HG03095 (cell line): ENCODE results near the gene EFEMP1.
"Not testable (repeated sequence)": the region's sequence is repeated elsewhere in the genome, so short reads cannot be mapped to it uniquely, and the experiment has no call there.

ENCODE experiments used
- ATAC-seq: cut with Tn5 transposase; IDR thresholded peaks from one replicate; pipeline ENCODE4 v1.9.1; 2021; ENCODE audit warnings: moderate library complexity; ENCODE audit not compliant: unreplicated experiment

The EFEMP1 gene

DNA sequence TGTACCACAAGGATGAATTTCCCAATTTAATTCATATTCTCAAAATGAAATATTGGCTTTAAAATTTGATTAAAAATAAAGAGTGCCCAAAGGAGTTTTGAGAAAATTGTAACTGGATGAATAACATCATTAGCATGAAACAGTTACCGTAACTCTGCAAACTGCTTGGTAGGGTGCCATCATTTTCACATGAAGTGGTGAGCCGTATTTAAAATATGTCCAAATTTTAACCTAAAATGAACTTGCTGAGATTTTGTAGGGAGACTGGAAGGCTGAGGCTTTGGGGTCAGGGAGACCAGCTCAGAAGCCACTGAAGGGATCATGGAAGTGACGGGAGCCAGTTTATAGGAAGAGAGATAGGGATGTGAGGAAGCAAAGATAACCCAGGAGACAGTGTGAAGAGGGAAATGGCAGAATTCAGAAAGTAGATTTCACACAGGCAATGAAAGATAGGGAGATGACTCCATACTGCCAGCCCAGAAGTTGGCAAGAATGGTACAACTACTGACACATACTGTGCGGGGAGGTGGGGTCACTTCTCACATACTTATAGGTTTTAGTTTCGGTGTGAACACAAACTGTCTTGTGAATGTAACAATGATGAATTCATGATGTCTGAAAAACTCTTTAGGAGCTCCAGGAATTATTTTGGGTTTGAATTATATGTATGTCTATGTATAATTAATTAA is 53.8 kb downstream of the EFEMP1 start:
- ATAC-seq: no peak

DNA sequence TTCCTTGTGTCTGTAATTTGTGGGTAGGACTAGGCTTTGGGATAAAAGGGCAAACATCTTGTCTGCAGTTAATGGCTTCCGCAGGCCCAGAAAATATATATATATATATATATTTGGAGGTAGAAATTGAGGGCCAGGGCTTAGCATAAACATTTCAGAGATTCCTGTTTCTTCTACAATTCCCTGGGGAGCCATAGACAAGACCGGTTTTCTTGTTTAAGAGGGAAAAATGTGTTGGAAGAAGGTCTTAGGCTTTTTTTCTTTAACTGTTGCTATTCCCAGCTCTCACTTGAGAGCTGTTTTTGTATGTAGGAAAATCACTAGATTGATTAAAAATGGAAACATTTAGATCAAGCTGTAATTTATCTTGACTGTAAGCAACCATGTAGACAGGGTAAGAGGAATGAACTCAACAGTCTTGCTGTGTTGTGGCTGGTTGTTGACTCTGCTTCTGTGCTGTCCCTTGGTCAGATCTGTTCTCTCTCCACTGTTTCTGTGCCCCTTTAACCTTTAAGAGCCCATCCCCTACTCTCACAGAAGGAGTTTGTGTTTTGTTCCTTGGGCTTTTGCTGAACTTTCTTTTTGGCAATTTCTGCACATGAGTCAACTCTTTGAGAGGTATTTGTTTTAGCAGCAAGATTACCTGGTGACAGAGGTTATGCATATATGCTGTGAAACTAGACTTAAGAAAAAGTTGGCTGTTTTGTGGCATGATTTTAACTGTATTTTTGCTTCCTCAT is 58.3 kb downstream of the EFEMP1 start:
- no peak for ATAC-seq

DNA sequence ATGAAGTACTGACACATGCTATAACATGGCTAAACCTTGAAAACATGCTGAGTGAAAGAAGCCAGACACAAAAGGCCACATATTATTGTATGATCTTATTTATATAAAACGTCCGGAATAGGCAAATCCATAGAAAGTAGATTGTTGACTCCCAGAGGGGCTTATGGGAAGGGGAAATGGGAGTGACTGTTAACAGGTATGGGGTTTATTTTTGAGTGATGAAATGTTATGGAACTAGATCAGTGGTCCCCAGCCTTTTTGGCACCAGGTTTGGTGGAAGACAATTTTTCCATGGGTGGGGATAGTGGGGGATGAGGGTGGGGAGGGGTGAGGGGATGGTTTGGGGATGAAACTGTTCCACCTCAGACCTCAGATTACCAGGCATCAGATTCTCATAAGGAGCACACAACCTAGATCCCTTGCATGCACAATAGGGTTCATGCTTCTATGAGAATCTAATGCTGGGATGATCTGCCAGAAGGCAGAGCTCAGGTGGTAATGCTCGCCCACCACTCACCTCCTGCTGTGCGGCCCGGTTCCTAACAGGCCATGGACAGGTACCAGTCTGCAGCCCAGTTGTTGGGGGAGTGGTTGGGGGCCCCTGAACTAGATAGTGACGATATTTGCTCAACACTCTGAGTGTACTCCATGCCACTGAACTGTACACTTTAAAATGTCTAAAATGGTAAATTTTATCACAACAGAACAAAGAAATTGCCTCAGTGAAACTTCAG is 59.1 kb downstream of the EFEMP1 start:
- ATAC-seq: no peak

DNA sequence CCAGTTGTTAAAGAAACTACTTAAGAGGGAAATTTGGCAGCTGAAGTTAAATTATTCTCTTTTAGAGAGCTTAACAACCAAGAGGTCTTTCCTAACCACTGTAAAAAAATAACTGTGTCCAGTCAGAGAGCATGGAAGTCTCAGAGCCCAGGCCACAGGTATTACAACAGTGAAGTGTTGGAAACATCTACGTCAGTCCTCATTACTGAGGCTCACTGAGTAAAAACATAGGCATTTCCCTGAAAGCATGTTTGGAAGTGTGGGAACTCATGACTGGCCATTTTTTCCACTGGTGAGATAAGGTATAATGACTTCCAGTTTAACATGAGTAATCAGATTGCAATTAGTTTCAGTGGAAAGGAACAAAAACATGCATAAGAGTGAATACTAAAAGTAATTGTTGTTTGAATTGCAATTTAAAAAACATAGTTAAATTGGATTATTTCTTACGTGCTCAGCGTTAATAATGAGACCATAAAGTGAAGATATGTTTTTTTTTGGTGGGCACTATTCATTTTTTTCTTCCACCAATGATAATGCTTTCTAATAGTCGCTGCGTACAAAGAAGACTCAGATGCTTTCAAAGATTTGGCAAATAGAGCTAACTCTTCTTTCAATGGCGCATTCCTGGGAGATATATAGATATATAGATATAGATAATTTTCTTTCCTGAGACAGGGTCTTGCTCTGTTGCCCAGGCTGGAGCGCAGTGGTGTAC is 60.8 kb downstream of the EFEMP1 start:
- no peak for ATAC-seq

DNA sequence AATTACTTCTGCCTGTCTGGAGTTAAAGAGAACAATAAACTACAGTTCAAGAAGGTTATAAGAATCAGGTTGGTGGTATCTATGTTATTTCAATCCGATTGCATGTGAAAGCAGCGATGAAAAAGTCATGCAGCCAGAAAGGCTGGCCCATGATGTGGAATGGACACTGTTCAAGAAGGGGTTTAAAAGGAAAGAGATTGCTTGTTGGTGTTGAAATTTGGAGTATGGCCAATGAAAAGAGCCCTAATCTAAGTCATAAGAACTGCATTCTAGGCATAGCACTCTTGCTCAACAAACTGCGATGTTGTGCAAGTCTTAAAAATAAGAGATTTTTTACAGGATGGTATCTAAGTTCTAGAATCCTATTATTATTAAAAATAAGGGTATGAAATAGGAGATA is 61.3 kb downstream of the EFEMP1 start:
- ATAC-seq: no peak

DNA sequence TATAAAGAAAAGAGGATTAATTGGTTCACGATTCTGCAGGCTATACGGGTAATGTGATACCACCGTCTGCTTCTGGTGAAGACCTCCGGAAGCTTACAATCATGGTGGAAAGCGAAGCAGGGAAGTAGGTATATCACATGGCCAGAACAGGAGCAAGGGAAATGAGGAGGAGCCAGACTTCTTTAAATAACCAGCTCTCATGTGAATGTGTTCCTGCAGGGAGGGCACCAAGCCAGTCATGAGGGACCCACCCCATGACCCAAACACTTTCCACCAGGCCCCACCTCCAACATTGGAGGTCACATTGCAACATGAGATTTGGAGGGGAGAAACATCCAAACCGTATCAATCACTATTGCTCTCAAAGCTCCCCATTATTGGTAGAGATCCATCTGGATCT is 61.8 kb downstream of the EFEMP1 start:
- no peak for ATAC-seq

DNA sequence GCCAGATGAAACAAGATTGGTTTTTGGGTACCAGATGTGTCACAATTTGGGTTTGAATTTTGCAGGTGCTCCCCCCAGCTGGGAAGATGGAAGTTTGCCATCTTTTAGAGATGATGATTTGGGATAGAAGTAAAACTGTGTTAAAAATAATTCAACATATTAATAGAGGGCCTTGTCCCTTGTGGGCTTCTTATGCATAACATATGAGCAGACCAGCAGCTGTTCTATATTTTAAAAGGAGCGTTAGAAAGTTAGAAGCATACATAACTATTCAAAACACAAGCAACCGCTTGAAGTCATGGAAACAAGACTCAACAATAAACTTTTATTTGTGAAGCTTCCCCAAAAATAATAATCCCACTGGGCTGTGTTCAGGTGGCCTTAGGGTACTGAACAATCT is 62.8 kb downstream of the EFEMP1 start:
- no peak for ATAC-seq

DNA sequence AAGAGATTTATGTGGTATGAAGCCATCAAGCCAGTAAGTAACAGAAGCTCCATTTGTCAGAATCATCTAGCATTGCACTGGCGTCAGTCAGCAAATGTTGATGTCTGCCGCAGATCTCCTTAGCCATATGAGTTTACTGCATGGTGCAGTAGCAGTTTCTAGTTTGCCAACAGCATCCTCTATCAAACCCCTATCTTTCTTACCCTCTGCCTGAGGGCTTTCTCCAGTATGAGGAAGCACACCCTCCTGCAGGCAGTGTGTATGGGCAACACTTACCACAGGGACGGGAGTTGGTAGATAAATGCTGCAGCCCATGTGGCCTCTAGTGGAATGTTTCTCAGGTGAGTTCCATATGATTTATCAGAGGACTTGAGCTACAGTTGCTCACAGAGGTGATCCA is 63.7 kb downstream of the EFEMP1 start:
- no peak for ATAC-seq

DNA sequence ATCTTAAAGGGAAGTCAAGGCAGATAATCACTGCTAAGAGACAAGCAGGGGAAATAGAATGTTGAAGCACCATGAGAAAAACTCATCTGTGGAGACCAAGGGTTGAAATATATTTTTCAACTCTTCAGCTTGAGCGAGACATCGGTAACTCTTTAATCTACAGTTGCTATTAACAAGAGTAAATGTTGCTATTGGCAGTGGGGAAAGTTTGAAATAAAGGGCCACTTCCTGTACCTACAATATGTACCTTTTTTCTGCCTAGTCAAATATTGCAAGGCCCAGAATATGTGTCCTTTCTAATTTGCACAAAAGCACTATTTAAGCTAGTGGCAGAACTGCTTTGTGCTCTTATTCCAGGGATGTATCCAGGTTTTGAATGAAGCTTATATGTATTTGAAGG is 65.8 kb downstream of the EFEMP1 start:
- ATAC-seq: no peak

DNA sequence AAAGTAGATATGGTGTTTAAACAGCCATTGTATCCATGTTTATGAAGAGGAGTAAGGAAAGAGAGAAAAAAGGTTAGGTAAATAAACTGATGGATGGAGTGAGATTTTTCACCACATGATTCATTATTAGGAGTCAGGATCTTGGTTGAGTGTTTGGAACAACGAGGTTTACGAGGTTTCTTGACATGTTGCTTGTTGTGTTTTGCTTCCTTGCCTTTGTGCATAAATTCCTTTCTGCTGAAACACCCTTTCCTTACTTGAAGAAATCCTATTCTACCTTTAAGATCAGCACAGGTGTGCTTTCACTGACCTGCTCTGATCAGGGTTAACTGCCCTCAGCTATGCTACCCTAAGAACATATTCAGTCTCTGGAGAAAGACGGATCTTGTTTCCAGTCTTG is 66.6 kb downstream of the EFEMP1 start:
- no peak for ATAC-seq

DNA sequence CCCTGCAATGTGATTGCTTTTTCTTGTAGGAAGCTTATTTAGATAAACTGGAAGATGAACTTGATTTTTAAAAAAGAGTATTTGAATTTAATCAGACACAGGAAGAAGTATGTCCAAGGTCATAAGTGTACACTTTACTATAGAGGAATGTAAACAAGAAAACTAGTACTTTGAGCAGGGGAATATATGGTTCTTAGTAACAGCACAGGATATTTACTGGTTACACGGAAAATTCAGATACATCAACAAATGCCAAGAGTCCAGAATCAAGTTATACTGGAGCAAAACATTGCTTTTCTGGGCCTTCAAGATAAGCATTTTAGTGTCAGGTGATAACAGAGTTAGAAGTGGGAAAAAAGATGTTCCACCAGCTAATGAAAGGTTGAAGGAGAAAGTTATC is 75.5 kb downstream of the EFEMP1 start:
- ATAC-seq: no peak

DNA sequence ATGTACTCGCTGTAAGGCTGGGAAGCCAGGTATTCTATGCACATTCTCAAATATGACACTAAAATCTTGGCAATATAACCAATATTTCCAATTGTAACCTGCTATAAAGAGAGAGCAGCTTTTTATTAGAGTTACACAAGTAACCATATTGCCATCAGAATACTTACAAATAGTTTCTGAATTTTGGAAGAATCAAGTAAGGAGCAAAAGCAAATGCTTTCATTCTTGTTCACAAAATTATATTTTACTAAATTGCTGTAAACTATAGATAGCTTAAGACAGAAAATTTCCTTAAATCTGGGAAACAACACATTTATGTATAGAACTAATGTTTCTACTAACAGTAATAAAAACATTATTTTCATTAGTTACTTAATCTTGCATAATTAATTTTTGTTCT is 77.2 kb downstream of the EFEMP1 start:
- no peak for ATAC-seq

DNA sequence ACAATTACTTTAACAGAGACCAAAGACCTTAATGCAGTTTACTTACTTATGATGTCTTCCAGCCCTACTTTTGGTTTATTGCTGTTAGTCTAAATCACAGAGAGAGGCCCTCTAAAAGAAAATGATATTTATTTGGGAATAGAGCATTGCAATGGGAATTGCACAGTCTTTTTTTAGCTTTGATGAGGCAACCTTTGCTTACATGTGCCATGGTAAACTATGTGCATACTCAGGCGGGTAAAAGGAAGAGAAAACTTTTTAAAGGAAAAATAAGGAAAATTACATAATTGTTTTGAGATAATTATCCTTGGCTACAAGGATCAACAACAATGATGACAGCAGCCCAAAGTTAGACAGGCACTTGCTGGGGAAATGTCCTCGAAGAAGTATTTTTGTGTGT is 78.6 kb downstream of the EFEMP1 start:
- no peak for ATAC-seq

DNA sequence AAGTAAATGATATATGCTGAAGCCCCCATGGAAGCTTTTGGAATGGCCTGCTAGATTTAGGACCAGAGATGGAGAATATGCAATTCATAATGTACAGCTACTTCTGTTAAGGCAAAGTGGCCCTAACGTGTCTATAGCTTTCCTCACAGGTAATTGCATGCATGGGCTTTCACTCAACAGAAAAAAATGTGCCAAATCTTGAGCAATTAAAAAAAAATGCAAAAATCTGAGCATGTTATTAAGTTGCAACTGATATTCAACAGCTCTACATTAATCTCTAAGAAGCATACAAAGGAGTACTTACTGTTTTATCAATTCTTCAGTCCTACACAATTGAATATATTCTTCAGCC is 79.6 kb downstream of the EFEMP1 start:
- no peak for ATAC-seq

DNA sequence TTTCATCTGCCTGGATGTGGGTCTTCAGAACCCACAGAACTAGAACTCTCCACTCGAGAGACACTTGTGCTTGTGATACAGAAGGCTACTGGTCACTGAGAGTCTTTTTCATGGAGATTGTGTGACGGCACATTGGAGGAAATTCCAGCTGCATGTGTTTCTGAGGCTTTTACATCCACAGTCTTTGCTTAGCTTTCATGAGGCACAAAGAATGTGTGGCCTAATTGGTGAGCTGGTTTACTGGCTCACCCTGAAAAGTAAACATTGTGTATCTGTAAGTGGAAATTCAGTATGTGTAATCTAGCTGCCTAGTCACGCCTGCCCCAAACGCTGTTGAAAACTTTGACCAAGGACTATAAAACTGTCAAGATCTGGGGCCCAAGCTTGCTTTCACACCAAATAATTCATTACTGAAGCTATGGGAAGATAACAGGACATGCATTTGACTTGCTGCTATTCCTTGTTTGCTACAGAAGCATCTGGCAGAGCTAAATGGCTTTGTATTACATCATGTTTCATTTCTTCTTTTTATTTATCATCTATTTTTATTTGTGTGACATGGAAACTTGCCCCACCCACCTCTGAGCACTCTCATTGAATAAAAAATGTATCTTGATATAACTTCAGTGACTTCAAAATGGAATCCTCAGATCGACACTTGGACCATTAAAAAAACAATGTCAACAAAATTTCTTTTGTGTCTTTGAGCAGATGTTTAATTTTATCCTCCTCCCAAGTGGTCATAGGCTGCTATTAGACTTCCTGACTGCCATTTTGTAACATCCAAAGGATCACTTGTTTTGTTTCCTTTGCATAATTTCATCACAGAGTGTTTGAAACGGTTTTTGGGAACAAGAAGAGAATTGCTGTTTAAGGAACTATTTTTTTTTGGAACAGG is 80.2 kb downstream of the EFEMP1 start:
- ATAC-seq: no peak

DNA sequence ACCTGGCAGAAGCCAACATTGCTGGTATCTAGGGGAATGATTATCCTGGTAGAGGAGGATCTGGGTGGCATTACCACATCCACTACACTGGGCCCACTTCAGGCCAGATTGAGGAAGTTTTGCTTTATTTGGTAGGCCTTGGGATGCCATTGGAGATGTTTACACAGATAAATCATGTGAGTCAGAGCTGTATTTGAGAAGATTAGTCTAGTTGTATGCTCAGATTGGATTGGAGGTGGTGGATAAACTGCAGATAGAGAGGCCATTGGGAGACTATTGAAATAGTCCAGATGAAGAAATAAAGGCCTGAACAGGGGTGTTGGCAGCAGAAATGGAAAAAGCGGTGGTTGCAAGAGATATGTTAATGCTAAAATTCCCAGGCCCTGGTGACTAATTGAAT is 81.5 kb downstream of the EFEMP1 start:
- ATAC-seq: no peak

DNA sequence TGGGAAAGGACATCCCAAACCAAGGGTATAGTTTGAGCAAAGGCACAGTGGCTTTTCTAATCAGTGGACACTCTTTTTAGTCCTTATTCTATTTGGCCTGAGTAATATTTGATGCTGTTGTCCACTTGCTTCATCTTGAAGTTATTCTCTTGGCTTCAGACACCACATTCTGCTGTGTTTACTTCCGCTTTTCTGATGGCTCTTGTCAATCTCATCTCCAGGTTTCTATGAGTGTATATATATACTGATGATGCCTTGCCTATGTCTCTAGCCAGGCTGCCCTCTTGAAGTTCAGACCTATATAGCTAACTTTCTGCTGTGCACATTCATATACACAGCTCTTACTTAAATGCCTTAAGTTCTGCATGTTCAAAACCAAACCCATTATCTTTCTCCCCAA is 83.1 kb downstream of the EFEMP1 start:
- ATAC-seq: no peak

DNA sequence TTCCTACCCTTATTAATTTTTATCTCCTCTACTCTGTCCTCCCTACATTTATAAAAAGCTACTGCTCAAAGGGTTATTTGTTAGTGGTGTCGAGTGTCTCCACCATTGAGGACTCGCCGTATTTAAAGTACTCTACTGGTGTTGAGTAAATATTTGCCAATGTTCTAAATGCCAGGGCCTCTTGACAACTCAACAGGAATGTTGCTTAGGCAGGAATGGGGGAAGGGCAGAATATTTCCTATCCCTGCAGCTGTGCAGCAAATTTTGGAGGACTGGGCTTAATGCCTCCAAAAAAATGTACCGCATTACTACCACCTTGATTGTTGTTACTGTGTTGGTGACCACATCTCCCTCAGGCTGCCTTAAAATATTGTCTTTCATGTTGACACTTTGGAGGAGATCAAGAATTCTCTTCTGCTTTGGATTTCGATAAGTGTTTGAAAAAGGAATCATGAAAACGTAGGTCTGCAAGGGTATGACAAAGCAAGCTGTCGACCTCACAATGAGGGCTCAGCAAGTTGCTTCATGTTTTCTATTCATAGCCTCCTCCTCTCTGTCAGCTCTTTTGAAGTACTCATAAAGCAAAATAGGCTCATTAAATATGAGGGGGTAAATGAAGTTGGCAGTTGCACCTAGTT is 84.3 kb downstream of the EFEMP1 start:
- ATAC-seq: no peak

DNA sequence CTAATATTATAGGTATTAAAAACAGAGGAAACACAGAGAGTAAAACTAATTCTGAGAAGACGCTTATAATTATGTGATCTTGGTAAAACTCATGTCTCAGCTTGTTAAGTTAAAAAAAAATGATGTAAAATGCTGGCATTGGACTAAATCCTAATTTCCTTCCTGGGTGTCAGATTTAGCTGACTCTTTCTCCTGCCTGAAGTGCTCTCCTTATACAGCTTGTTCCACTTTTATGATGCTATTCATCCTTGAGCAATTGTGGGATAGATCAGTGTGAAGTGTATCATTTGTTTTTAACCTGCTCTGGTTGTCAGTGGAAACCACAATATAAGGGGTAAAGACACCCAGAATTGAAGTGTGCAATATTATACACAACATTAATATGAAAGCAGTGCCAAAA is 84.9 kb downstream of the EFEMP1 start:
- no peak for ATAC-seq

DNA sequence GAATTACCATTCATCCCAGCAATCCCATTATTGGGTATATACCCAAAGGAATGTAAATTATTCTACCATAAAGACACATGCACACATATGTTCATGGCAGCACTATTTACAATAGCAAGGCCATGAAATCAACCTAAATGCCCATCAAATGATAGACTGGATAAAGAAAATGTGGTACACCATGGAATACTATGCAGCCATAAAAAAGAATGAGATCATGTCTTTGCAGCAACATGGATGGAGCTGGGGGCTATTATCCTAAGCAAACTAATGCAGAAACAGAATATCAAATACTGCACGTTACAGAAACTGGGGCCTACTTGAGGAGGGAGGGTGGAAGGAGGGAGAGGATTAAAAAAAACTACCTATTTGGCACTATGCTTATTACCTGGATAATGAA is 85.5 kb downstream of the EFEMP1 start:
- not testable (repeated sequence) for ATAC-seq
